H1 (cell line): ENCODE data around the gene FMN2.

Experiments used
- BRCA1 ChIP-seq: IDR thresholded peaks from 2 replicates; pipeline ENCODE4 v1.6.1; 2012; ENCODE audit warnings: low read depth, low read length, improper control_type of control experiment
- CEBPB ChIP-seq: IDR thresholded peaks from 2 replicates; pipeline ENCODE4 v1.6.1; 2012; ENCODE audit warnings: low read depth, low read length
- CTCF ChIP-seq, 3 experiments: IDR thresholded peaks; 1 replicate in 2 of 3; 2 replicates in 1 of 3; pipeline versions ENCODE4 v1.5.1 to v1.6.1; 2011; ENCODE audit warnings: low read length in 3 of 3, mild to moderate bottlenecking in 3 of 3, inconsistent platforms in 2 of 3, low read depth in 1 of 3, moderate library complexity in 1 of 3; ENCODE audit not compliant: insufficient read depth in 1 of 3; ENCODE audit errors: control extremely low read depth in 1 of 3
- POLR2A ChIP-seq, 2 experiments: IDR thresholded peaks; 1 replicate in 1 of 2; 2 replicates in 1 of 2; pipeline ENCODE4 v1.6.1; 2011; ENCODE audit warnings: low read depth in 2 of 2, low read length in 2 of 2, mild to moderate bottlenecking in 2 of 2; ENCODE audit errors: control extremely low read depth in 1 of 2
- POLR2AphosphoS5 ChIP-seq: IDR thresholded peaks from 2 replicates; pipeline ENCODE4 v1.6.1; 2011; ENCODE audit warnings: low read depth, low read length
- RAD21 ChIP-seq, 2 experiments: IDR thresholded peaks in 1 of 2; conservative IDR thresholded peaks in 1 of 2; 2 replicates each; pipeline ENCODE4 v1.6.1; 2011; ENCODE audit warnings: low read depth in 2 of 2, low read length in 2 of 2, improper control_type of control experiment in 1 of 2, inconsistent platforms in 1 of 2, mild to moderate bottlenecking in 1 of 2, moderate library complexity in 1 of 2

DNA sequence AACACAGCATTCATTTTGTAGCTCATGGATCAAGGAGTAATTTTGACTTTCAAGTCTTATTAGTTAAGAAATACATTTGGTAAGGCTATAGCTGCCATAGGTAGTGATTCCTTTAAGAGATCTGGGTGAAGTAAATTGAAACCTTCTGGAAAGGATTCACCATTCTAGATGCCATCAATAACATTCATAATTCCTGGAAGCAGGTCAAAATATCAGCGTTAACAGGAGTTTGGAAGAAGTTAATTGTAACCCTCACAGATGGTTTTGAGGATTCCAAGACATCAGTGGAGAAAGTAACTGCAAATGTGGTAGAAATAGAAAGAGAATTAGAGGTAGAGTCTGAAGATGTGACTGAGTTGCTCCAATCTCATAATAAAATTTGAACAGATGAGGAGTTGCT, 303.7 kb downstream of the FMN2 start:
- TF ChIP-seq POLR2AphosphoS5 = no peak
- no peak for TF ChIP-seq RAD21 (IDR thresholded peaks at IDR 0.05 in 1 of 2, conservative IDR thresholded peaks at IDR 0.05 in 1 of 2; ENCODE audit: low read depth in 2 of 2, low read length in 2 of 2)
- TF ChIP-seq CEBPB = no peak
- TF ChIP-seq CTCF (IDR thresholded peaks at IDR 0.05; ENCODE audit: control extremely low read depth in 1 of 3, insufficient read depth in 1 of 3, low read depth in 1 of 3, low read length in 3 of 3) = no peak
- TF ChIP-seq BRCA1 = no peak
- no peak for TF ChIP-seq POLR2A (IDR thresholded peaks at IDR 0.05; ENCODE audit: control extremely low read depth in 1 of 2, low read depth in 2 of 2, low read length in 2 of 2)
